Measurements from ENCODE around the gene APOBEC3F. TPM values are rescaled to one million over a fixed set of nuclear protein-coding genes. Genes with fewer than 3 reads are reported as not detected.
"Not testable (repeated sequence)": the region's sequence is repeated elsewhere in the genome, so short reads cannot be mapped to it uniquely, and the experiment has no call there.

Gene APOBEC3F
- total RNA-seq, 1 donor from 2014 or later: 5.3 TPM

- peaks cover 3% of the 10 kb centered on the region for H3K4me1 Mint-ChIP-seq (ENCODE audit: low read depth)
These were observed 14.0 kb upstream of the APOBEC3F start for GRCh38 chr22:39026509-39027150.

DNA sequence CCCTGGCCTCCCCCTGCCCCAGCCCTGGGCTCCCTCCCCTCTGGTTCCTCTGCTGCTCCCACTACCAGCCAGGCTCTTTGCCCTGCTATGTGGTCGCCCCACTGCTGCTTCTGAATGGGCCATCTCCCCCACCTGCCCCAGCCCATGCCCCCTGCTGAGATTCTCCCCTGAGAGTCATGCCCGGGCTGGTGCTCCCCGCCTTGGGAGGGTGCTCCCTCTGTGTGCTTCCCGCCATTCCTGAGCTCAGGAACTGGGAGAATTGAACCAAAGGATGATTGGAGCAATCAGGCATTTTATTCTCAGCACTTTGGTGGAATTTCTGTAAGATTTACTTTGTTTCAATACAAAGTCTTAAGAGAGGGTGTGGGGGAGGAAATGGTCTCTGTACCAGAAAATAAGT, 12.9 kb upstream of the APOBEC3F start:
- Mint-ChIP-seq H3K27ac (ENCODE audit: unreplicated experiment) (no peak overlapping the region), H3K4me1 (ENCODE audit: low read depth) (no peaks in the 10 kb centered on the region), H3K4me3 (ENCODE audit: unreplicated experiment) (no peak overlapping the region), H3K9me3 (ENCODE audit: low read depth) (no peaks in the 10 kb centered on the region), H3K36me3 (ENCODE audit: low read depth) (no peaks in the 10 kb centered on the region), H3K27me3 (ENCODE audit: low read depth) (no peaks in the 10 kb centered on the region)
- DNase-seq (ENCODE audit: low spot score): no peak
- TF ChIP-seq, protein P1, sequence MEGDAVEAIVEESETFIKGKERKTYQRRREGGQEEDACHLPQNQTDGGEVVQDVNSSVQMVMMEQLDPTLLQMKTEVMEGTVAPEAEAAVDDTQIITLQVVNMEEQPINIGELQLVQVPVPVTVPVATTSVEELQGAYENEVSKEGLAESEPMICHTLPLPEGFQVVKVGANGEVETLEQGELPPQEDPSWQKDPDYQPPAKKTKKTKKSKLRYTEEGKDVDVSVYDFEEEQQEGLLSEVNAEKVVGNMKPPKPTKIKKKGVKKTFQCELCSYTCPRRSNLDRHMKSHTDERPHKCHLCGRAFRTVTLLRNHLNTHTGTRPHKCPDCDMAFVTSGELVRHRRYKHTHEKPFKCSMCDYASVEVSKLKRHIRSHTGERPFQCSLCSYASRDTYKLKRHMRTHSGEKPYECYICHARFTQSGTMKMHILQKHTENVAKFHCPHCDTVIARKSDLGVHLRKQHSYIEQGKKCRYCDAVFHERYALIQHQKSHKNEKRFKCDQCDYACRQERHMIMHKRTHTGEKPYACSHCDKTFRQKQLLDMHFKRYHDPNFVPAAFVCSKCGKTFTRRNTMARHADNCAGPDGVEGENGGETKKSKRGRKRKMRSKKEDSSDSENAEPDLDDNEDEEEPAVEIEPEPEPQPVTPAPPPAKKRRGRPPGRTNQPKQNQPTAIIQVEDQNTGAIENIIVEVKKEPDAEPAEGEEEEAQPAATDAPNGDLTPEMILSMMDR (IDR thresholded peaks at IDR 0.05): no peak

More at GRCh38 chr22:39026509-39027150, 14.0 kb upstream of the APOBEC3F start:
- Mint-ChIP-seq H3K4me3 (ENCODE audit: unreplicated experiment) (no peak overlapping the region), H3K9me3 (ENCODE audit: low read depth) (no peaks in the 10 kb centered on the region), H3K27me3 (ENCODE audit: low read depth) (no peaks in the 10 kb centered on the region), H3K27ac (ENCODE audit: unreplicated experiment) (no peak overlapping the region), H3K36me3 (ENCODE audit: low read depth) (no peaks in the 10 kb centered on the region)
- TF ChIP-seq, protein P1 (IDR thresholded peaks at IDR 0.05): no peak
- no peak for DNase-seq (ENCODE audit: low spot score)

DNA sequence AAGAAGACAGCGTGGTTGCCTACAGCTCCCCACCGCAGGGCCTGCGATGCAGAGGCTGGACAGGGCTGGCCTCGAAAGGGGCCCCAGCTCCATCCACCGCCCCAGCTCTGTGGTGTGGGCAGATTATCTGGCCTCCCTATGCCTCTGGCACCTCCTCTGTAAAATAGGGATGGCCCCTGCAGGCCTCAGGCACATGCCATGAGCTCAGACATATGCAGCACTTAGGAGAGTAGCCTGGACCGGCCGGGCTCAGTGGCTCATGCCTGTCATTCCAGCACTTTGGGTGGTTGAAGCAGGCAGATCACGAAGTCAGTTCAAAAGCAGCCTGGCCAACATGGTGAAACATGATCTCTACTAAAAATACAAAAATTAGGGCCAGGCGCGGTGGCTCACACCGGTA, 12.4 kb upstream of the APOBEC3F start:
- Mint-ChIP-seq H3K4me3 (ENCODE audit: unreplicated experiment) (no peak overlapping the region), H3K4me1 (ENCODE audit: low read depth) (no peaks in the 10 kb centered on the region), H3K27ac (ENCODE audit: unreplicated experiment) (no peak overlapping the region), H3K36me3 (ENCODE audit: low read depth) (no peaks in the 10 kb centered on the region), H3K27me3 (ENCODE audit: low read depth) (no peaks in the 10 kb centered on the region), H3K9me3 (ENCODE audit: low read depth) (no peaks in the 10 kb centered on the region)
- TF ChIP-seq, protein P1 (IDR thresholded peaks at IDR 0.05): no peak
- DNase-seq (ENCODE audit: low spot score): no peak

DNA sequence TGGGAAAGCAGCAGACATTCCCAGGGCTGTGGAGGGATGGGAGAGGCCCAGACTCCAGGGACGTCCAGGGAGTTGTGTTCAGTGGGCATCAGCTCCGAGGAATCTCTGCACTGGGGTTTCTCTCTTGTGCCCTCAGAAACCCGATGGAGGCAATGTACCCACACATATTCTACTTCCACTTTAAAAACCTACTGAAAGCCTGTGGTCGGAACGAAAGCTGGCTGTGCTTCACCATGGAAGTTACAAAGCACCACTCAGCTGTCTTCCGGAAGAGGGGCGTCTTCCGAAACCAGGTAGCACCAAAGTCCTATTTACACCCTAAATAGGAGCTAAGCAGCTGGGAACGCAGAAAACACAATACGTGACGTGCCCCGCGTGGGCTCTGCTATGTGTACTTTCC, 11.4 kb upstream of the APOBEC3F start:
- DNase-seq (ENCODE audit: low spot score): no peak
- Mint-ChIP-seq H3K4me3 (ENCODE audit: unreplicated experiment) (no peak overlapping the region), H3K9me3 (ENCODE audit: low read depth) (no peaks in the 10 kb centered on the region), H3K4me1 (ENCODE audit: low read depth) (no peaks in the 10 kb centered on the region), H3K36me3 (ENCODE audit: low read depth) (no peaks in the 10 kb centered on the region), H3K27me3 (ENCODE audit: low read depth) (no peaks in the 10 kb centered on the region), H3K27ac (ENCODE audit: unreplicated experiment) (no peak overlapping the region)
- TF ChIP-seq, protein P1 (IDR thresholded peaks at IDR 0.05): no peak

DNA sequence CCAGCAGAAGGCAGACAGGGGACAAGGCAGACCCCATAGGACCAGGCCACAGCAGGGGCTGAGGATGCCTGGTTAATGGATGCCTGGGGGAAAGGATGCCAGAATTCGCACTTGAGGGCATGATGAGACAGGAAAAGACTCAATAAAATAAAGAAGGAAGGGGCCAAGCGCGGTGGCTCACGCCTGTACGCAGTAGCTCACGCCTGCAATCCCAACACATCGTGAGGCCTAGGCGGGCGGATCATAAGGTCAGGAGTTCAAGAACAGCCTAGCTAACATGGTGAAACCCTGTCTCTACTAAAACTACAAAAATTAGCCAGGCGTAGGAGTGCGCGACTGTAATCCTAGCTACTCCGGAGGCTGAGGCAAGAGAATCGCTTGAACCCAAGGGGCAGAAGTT, 10.0 kb upstream of the APOBEC3F start:
- Mint-ChIP-seq H3K36me3 (ENCODE audit: low read depth) (no peaks in the 10 kb centered on the region), H3K27me3 (ENCODE audit: low read depth) (no peaks in the 10 kb centered on the region), H3K4me1 (ENCODE audit: low read depth) (no peaks in the 10 kb centered on the region), H3K9me3 (ENCODE audit: low read depth) (no peaks in the 10 kb centered on the region), H3K27ac (ENCODE audit: unreplicated experiment) (no peak overlapping the region), H3K4me3 (ENCODE audit: unreplicated experiment) (no peak overlapping the region)
- TF ChIP-seq, protein P1 (IDR thresholded peaks at IDR 0.05): no peak
- no peak for DNase-seq (ENCODE audit: low spot score)

DNA sequence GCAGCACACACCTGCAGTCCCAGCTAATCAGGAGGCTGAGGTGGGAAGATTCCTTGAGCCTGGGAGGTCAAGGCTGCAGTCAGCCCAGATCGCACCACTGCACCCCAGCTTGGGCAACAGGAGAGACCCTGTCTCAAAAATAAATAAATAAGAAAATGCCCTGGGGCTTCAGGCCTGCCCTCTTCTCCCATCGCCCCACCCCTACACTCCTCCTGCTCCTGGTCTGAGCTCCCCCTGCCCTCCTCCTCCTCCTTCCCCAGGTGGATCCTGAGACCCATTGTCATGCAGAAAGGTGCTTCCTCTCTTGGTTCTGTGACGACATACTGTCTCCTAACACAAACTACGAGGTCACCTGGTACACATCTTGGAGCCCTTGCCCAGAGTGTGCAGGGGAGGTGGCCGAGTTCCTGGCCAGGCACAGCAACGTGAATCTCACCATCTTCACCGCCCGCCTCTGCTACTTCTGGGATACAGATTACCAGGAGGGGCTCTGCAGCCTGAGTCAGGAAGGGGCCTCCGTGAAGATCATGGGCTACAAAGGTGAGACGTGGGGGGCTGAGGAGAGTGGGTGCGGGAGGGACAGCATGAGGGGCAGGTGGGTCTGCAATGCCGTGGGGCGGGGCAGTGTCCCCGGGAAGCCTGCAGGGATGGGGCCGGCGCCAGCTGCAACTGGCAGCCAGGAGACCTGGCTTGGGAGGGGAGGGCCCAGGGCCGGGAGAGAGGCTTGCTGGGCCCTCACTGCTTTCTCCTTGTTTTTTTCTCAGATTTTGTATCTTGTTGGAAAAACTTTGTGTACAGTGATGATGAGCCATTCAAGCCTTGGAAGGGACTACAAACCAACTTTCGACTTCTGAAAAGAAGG, 9.0 kb upstream of the APOBEC3F start:
- H3K4me3 Mint-ChIP-seq (ENCODE audit: unreplicated experiment); H3K36me3 Mint-ChIP-seq (ENCODE audit: low read depth); H3K4me1 Mint-ChIP-seq (ENCODE audit: low read depth); DNase-seq (ENCODE audit: low spot score); H3K27me3 Mint-ChIP-seq (ENCODE audit: low read depth); H3K27ac Mint-ChIP-seq (ENCODE audit: unreplicated experiment); H3K9me3 Mint-ChIP-seq (ENCODE audit: low read depth): not testable (repeated sequence)

GRCh38 chr22:39037071-39037470, 3.6 kb upstream of the APOBEC3F start:
- not testable (repeated sequence) for DNase-seq (ENCODE audit: low spot score); H3K4me1 Mint-ChIP-seq (ENCODE audit: low read depth); H3K27me3 Mint-ChIP-seq (ENCODE audit: low read depth); H3K36me3 Mint-ChIP-seq (ENCODE audit: low read depth); H3K4me3 Mint-ChIP-seq (ENCODE audit: unreplicated experiment); H3K9me3 Mint-ChIP-seq (ENCODE audit: low read depth); H3K27ac Mint-ChIP-seq (ENCODE audit: unreplicated experiment)
